ENCODE results near the gene FAM222A.
"Not testable (repeated sequence)": the region's sequence is repeated elsewhere in the genome, so short reads cannot be mapped to it uniquely, and the experiment has no call there.

Gene FAM222A

DNA sequence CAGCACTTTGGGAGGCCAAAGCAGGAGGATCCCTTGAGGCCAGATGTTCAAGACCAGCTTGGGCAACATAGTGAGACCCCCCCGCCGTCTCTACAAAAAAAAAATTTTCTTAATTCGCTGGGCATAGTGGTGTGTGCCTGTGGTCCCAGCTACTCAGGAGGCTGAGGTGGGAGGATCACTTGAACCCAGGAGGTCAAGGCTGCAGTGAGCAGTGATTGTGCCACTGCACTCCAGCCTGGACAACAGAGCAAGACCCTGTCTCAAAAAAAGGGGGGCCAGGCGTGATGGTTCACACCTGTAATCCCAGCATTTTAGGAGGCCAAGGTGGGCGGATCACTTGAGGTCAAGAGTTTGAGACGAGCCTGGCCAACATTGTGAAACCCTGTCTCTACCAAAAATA is 19.0 kb upstream of the FAM222A start:
- not testable (repeated sequence) for DNase-seq

GRCh38 chr12:109695416-109695815 is 18.2 kb upstream of the FAM222A start:
- DNase-seq = no peak

- DNase-seq = no peak
These were observed 17.6 kb upstream of the FAM222A start for GRCh38 chr12:109695961-109696461.

GRCh38 chr12:109696485-109697269 is 16.9 kb upstream of the FAM222A start:
- DNase-seq = no peak

DNA sequence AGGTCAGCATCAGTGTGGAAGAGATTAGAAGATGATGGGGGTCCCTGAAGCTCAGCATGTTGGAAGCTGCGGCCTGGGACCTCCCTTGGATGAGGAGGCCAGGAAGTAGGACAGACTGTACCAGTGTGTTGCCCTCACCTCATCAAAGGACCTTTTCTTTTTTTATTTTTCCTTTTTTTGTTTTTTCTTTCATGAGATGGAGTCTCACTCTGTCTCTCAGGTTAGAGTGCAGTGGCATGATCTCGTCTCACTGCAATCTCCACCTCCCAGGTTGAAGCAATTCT is 16.4 kb upstream of the FAM222A start:
- DNase-seq = no peak

- no peak for DNase-seq
These were observed 15.7 kb upstream of the FAM222A start for GRCh38 chr12:109697877-109698468.

- DNase-seq = no peak
These were observed 14.8 kb upstream of the FAM222A start for GRCh38 chr12:109698820-109699219.

GRCh38 chr12:109701064-109701463 is 12.6 kb upstream of the FAM222A start:
- DNase-seq = no peak

- DNase-seq = no peak
These were observed 11.3 kb upstream of the FAM222A start for GRCh38 chr12:109702111-109702841.

DNA sequence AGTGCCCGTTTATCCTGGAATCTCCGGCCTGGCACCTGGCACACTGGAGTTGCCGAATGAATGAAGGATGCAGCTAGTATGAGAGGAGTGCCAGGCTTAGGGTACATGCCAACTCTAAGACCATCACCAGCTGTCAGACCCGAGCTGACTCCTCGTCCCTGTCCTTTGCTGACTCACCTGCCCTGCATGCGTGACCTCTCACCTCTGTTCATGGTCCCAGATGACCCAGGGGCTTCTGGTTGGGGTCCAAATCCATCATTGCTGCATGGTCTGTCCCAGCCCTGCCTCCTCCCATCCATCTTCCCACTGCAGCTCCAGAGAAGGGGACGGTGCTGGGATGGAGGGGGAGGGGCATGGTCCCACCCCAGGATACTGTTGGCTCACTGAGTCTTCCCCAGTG is 9.9 kb upstream of the FAM222A start:
- no peak for DNase-seq

- DNase-seq = no peak
These were observed 9.1 kb upstream of the FAM222A start for GRCh38 chr12:109704371-109705098.

GRCh38 chr12:109705291-109705690 is 8.3 kb upstream of the FAM222A start:
- no peak for DNase-seq

DNA sequence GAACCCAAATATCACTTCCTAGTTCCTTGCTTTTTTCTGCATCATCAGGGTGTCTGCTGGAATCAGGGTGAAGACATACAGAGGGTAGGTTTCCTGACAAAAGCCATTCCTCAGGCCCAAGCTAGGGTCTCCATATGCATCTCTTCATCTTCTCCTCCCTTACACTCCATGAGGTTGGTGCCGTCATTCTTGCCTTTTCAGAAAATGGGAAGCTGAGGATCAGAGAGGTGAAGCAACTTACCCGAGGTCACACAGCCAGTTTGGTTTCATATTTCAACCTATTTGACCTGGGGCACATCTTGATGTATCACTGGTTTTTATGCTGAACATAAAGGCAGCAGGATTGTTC is 7.3 kb upstream of the FAM222A start:
- DNase-seq = no peak

DNA sequence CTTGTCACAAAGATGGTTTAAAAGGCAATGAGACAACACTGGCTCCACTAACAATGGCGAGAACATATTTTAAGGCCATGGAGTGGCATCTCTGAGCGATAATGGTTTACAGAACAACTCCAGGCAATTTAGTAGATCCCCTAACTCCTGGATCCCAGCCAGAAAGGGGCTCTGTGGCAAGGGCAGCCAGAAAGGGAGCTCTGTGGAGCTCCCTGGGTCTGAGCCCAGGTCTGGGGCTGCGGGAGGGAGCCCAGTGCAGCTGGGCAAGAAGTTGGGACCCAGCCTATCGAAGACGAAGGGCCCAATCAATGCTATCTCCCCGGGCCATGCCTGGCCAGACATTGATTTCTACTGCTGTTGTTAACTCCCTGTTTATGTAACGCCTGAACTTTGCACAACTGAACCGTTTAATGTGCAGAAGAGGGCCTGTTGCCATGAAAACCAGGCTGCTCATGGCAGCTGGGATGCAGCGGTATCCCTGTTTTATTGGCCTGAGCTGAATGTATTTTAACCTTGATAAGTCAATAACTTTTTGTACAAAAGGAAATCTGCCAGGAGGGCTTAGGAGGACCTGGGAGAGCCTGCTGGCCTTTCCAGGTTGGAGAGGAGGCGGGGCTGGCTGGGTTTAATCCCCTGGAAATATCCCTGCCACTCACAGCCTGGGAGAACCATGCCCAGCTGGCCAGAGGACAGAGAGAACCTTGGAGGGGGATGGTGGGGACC is 6.7 kb upstream of the FAM222A start:
- no peak for DNase-seq

GRCh38 chr12:109707470-109707821 is 6.2 kb upstream of the FAM222A start:
- DNase-seq = no peak

DNA sequence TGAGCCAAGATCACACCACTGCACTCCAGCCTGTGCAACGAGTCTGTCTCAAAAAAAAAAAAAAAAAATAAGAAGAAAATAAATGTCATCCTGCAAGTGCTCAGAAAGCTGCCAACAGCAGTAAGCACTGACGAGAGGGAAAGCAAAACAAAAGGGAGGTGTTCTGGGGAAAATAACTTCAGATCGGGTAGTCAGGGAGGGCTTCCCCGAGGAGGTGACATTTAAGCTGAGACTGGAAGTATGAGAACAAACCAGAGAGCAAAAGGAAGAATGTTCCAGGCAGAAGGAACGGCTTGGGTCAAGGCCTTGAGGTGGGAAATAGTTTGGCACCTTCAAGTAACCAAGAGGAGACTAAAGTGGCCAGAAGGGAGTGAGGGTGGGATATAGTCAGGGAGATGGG is 4.7 kb upstream of the FAM222A start:
- DNase-seq = no peak

DNA sequence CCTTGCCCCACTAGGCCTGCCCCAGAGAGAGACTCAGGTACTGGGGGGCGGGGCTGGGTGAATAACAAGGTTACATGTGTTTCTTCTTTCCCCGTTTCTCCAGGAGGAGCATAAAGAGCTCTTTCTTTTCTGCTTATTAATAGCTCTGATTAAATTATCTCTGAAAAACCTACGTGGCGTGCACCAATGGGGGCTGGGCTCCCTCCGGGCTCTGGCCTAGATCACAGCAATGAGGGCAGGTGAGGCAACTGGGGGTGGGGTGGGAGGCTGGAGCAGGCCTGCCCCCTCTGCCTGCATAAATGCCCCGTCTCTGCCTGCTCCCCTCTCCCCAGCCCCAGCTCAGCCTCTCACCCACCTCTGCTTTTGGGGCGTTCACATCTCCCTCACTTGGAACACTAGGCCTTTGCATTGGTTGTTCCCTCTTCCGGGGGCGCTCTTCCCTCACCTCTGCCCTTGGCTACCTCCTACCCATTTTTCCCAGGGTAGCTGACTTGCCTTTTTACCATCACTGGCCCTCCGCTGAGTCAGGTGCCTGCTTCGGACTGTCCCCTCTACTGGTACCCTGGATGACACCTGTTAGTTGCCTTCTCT is 4.1 kb upstream of the FAM222A start:
- no peak for DNase-seq

DNA sequence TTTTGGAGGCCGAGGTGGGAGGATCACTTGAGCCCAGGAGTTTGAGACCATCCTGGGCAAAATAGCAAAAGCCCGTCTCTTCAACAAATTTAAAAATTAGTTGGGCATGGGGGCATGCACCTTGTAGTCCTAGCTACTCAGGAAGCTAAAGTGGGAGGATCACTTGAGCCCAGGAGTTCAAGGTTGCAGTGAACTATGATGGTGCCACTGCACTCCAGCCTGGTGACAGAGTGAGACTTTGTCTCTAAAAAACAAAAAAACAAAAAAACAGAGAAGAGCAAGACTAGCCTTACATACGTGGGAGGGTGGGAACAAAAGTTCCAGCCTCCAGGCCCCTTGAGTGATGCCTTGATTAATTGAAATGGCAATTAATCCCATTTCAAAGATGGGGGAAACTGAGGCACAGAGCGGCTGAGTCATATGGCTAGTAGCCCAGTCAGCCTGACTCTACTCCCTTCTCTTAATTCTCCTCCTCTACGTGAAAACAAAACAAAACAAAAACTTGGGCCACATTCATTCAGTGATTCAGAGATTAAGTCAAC is 3.3 kb upstream of the FAM222A start:
- no peak for DNase-seq

GRCh38 chr12:109710747-109711595 is 2.7 kb upstream of the FAM222A start:
- DNase-seq = no peak

GRCh38 chr12:109711596-109712461 is 1.8 kb upstream of the FAM222A start:
- DNase-seq = no peak
